Skeletal muscle tissue (tissue), 4 donors: ENCODE data around the gene ARID4A. TPM values are rescaled to one million over a fixed set of nuclear protein-coding genes. Genes with fewer than 3 reads are reported as not detected.

Experiments used
- H3K27ac ChIP-seq: one replicate; pipeline ENCODE4 v1.7.0; 2013; ENCODE audit warnings: mild to moderate bottlenecking, low read depth, low read length, inconsistent platforms
- H3K27me3 ChIP-seq, 3 donors: one replicate each; pipeline ENCODE4 v1.7.0; 2013; ENCODE audit warnings: low read length in 3 of 3; ENCODE audit not compliant: control insufficient read depth in 3 of 3, insufficient read depth in 3 of 3
- H3K36me3 ChIP-seq, 3 donors: one replicate each; pipeline ENCODE4 v1.7.0; 2013; ENCODE audit warnings: low read length in 3 of 3; ENCODE audit not compliant: control insufficient read depth in 3 of 3, insufficient read depth in 3 of 3
- H3K4me1 ChIP-seq, 3 donors: one replicate each; pipeline ENCODE4 v1.7.0; 2013; ENCODE audit warnings: low read length in 3 of 3, mild to moderate bottlenecking in 3 of 3; ENCODE audit not compliant: control insufficient read depth in 3 of 3, insufficient read depth in 3 of 3
- H3K4me3 ChIP-seq, 3 donors: one replicate each; pipeline ENCODE4 v1.7.0; 2013; ENCODE audit warnings: low read length in 3 of 3
- H3K9ac ChIP-seq, 3 donors: one replicate each; pipeline ENCODE4 v1.7.0; 2013; ENCODE audit warnings: low read length in 3 of 3, mild to moderate bottlenecking in 3 of 3, moderate library complexity in 2 of 3, low read depth in 1 of 3
- H3K9me3 ChIP-seq, 3 donors: one replicate each; pipeline ENCODE4 v1.7.0; 2013; ENCODE audit warnings: low read length in 3 of 3; ENCODE audit not compliant: control insufficient read depth in 3 of 3
- total RNA-seq: library from RNA; depleted of rRNA; stranded (reverse); fragments of >200 nt; gene quantifications from one replicate; pipeline ENCODE4 v1.2.3, GENCODE V29; 2014
- donor health status: Osteomylitis.

Gene ARID4A
- total RNA-seq, 1 donor from 2014 or later: 17.7 TPM

DNA sequence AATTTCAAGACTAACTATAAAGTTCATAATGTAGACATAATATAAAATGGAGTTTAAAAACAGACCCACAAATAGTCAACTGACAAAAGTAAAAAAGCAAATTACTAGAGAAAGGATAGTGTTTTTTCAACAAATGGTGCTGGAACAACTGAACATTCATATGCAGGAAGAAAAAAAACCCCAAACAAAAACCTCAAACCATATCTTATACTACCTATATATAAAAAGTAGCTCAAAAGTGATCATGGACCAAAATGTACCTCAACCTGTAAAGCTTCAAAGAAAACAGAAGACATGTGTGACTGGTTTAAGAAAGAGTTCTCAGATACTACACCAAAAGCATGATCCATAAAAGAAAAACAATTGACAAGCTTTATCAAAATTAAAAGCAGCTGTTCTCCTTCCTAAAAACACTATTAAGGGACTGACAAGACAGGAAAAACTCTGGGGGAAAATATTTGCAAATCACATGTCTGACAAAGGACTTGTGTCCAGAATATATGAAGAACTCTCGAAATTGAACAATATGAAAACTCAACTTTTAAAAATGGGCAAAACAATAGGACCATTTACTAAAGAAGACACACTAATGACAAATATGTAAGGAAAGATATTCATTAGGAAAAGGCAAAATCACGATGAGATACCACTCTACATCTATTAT is 22.7 kb upstream of the ARID4A start:
- Histone ChIP-seq H3K36me3 (peaks cover 19 to 53% (median 39%) of the 10 kb centered on the region in 3 donors), H3K9ac (peak overlapping the region in 1 of 3 donors; percentile 16), H3K4me1 (peaks cover 0 to 5% (median 3%) of the 10 kb centered on the region in 3 donors), H3K27me3 (no peaks in the 10 kb centered on the region), H3K9me3 (no peaks in the 10 kb centered on the region), H3K4me3 (no peak overlapping the region), H3K27ac (no peak overlapping the region)

DNA sequence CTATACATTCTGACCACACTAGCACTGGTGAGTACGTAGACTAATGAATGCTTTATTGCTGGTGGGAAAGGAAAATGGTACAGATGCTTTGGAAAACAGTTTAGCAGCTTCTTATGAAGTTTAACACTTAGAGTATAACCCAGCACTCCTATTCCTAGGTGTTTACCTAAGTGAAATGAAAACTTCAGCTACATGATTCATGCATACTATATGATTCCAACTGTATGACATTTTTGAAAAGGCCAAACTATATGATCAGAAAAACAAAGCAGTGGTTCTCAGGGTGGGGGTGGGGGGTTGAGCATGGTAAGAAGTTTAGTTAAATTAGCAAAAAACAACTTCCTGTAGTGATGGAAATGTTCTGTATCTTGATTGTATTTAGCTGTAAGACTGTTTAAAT is 22.1 kb upstream of the ARID4A start:
- no peak overlapping the region for H3K9ac ChIP-seq
- no peaks in the 10 kb centered on the region for H3K9me3 ChIP-seq
- peaks cover 4 to 11% (median 6%) of the 10 kb centered on the region in 3 donors for H3K4me1 ChIP-seq
- peaks cover 17 to 48% (median 36%) of the 10 kb centered on the region in 3 donors for H3K36me3 ChIP-seq
- no peaks in the 10 kb centered on the region for H3K27me3 ChIP-seq
- H3K27ac ChIP-seq: no peak overlapping the region
- H3K4me3 ChIP-seq: no peak overlapping the region

DNA sequence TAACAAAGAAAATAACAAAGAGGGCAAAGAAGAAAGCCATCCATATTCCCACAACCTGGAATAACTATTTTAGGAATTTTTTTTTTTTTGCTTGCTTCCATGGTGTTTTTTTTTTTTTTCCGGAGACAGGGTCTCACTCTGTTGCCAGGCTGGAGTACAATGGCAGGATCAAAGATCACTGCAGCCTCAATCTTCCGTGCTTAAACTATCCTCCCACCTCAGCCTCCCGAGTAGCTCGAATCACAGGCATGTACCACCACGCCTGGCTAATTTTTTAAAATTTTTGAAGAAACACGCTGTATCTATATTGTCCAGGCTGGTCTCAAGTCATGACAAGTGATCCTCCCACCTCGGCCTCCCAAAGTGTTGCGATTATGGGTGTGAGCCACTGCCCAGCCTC is 20.2 kb upstream of the ARID4A start:
- Histone ChIP-seq H3K4me3 (no peak overlapping the region), H3K36me3 (peaks cover 5 to 31% (median 18%) of the 10 kb centered on the region in 3 donors), H3K27me3 (no peaks in the 10 kb centered on the region), H3K27ac (no peak overlapping the region), H3K4me1 (peaks cover 12 to 26% (median 20%) of the 10 kb centered on the region in 3 donors), H3K9me3 (no peaks in the 10 kb centered on the region), H3K9ac (no peak overlapping the region)

DNA sequence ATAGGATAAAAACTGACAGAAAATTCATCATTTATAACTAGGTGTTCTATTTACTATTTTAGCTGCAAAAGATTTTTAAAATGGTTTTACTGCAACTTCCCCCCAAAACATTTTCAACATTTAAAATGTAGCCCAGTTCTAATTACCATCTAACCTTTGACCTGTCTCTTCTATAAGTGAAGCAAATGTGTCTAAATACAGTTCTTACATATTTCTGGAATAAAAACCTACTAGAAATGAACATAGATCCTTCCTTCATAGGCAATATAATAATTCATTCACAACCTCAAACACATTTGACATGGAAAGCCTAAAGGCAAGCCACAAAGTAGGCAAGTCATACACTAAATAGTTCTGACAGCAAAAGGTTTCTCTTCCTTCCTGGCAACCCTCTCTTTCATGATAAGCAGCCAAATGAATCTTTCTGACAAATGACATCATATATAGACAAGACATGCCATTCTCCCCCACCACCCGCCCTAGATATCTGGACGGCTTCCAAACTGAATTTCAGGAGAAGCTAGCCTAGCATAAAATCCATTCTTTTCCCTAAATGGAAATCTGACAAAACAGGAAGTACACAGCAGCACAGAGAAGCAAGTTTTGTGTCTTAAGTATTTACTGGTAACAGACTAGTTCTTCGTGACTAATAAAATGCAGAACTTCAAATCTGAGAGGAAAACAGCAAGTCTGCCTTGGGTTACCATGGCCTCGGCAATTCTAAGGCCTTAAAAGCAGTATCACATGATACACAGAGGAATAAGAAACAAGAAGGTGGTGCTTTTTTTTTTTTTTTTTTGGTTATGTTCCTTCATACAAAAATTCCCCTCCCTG is 17.2 kb upstream of the ARID4A start:
- Histone ChIP-seq H3K27ac (peak overlapping the region; percentile 67), H3K9ac (peak overlapping the region in 1 of 3 donors; percentile 37), H3K4me1 (peaks cover 19 to 36% (median 28%) of the 10 kb centered on the region in 3 donors)

DNA sequence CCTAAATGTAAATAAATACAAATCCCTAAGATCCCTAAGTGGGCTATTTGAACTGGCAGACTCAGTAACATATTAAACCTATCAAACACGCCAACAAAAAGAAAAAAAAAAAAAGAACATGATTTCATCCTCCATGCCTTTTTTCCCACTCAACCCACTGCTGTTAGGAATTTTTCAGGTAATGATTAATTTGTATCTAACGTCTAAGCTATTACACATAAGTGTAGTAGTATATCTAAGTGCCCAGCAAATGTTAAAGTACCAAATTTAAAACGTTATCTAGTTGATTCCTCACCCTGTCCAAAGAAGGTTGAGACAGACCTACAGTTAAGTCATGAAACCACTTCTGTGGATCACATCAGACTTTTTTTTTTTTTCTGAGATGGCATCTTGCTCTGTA is 16.4 kb upstream of the ARID4A start:
- Histone ChIP-seq H3K9ac (no peak overlapping the region), H3K4me1 (peaks cover 19 to 36% (median 28%) of the 10 kb centered on the region in 3 donors), H3K36me3 (peaks cover 2 to 32% (median 22%) of the 10 kb centered on the region in 3 donors), H3K4me3 (no peak overlapping the region), H3K27ac (peak overlapping the region; percentile 67), H3K9me3 (no peaks in the 10 kb centered on the region), H3K27me3 (no peaks in the 10 kb centered on the region)

More for the DNA sequence above, 17.2 kb upstream of the ARID4A start:
- Histone ChIP-seq H3K9me3 (no peaks in the 10 kb centered on the region), H3K36me3 (peaks cover 2 to 32% (median 22%) of the 10 kb centered on the region in 3 donors), H3K4me3 (no peak overlapping the region), H3K27me3 (no peaks in the 10 kb centered on the region)

DNA sequence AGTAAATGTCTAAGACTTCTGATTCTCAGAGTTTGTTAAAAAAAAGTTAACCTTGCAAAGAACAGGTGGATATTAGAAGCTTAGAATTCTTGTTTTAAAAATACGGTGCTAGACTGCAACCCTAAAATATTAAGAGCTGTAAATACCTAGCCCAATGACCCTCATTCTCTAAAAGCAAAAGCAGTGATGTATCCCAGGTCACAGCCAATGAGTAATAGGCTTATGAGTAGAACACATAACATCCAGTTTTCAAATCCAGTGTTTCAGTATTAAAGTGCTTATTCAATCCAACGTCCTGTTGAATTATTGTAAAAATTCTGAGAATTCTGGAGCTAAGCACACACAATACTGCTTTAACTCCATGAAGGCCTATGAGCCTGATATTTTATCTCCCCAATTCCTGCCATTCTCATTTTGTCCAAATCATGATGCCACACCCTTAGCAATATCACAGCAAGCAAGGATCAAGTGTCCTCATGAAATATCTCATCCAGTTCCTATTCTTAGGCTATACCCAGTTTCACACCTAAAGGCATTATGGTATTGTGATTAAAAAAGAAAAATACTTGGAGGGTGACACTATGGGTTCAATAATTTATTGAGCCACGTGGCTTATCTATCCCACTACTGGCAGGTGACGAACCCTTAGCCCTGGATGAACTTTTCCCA is 15.3 kb upstream of the ARID4A start:
- H3K4me1 ChIP-seq: peaks cover 19 to 36% (median 28%) of the 10 kb centered on the region in 3 donors
- peaks cover 2 to 25% (median 21%) of the 10 kb centered on the region in 3 donors for H3K36me3 ChIP-seq

DNA sequence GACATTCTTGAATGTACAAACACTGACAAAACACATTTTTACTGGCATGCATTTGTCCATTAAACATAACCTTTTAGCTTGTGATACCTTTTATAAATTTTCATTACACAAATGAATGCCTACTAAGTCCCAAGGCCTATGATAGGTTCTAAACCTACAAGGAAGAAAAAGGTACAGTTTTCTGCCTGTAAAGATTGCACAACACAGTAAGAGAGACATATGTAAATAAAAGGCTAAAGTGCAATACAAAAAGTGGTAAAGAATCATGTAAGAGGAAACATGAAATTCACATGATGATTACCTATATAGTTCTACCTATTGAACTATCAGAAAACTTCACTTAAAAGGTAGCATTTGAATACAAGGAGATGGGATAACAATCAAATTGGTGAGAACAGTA is 14.6 kb upstream of the ARID4A start:
- Histone ChIP-seq H3K27me3 (no peaks in the 10 kb centered on the region), H3K4me3 (no peak overlapping the region), H3K9me3 (no peaks in the 10 kb centered on the region), H3K4me1 (peaks cover 19 to 36% (median 28%) of the 10 kb centered on the region in 3 donors), H3K9ac (no peak overlapping the region), H3K27ac (peak overlapping the region; percentile 67), H3K36me3 (peaks cover 2 to 25% (median 22%) of the 10 kb centered on the region in 3 donors)

More for the DNA sequence above, 15.3 kb upstream of the ARID4A start:
- no peaks in the 10 kb centered on the region for H3K9me3 ChIP-seq
- peak overlapping the region in 1 of 3 donors; percentile 5 for H3K9ac ChIP-seq
- no peak overlapping the region for H3K4me3 ChIP-seq
- H3K27ac ChIP-seq: peak overlapping the region; percentile 67
- H3K27me3 ChIP-seq: no peaks in the 10 kb centered on the region

DNA sequence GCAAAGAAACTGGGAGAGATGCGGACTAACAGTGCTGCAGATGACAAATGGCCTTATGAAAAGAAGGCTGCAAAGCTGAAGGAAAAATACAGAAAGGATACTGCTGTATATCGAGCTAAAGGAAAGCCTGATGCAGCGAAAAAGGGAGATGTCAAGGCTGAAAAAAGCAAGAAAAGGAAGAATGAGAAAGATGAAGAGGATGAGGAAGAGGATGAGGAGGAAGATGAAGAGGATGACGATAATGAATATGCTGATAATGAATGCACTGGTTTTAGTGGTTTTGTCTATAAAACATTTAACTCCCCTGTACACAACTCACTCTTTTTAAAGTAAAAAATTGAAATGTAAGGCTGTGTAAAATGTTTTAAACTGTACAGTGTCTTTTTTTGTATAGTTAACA is 13.2 kb upstream of the ARID4A start:
- Histone ChIP-seq H3K9me3 (no peaks in the 10 kb centered on the region), H3K27me3 (no peaks in the 10 kb centered on the region), H3K9ac (no peak overlapping the region), H3K4me1 (peaks cover 19 to 32% (median 28%) of the 10 kb centered on the region in 3 donors), H3K36me3 (peaks cover 2 to 23% (median 19%) of the 10 kb centered on the region in 3 donors), H3K4me3 (no peak overlapping the region), H3K27ac (no peak overlapping the region)

DNA sequence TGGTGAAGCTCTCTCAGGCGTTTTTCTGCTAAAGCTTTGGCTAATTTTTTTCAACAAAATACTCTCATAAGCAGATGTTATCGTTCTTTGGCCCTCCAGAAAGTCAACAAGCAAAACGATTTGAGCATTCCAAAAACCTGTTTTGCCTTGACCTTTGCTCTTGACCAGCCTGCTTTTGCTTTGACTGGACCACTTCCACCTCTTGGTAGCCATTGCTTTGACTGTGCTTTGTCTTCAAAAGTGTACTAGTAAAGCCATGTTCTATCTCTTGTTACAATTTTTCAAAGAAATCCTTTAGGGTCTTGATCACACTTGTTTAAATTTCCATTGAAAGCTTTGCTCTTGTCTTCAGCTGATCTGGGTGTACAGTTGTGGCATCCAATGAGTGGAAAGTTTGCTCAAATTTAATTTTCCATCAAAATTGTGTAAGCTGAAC is 10.7 kb upstream of the ARID4A start:
- H3K9me3 ChIP-seq: no peaks in the 10 kb centered on the region
- H3K27me3 ChIP-seq: no peaks in the 10 kb centered on the region
- no peak overlapping the region for H3K27ac ChIP-seq
- peaks cover 5 to 32% (median 28%) of the 10 kb centered on the region in 3 donors for H3K36me3 ChIP-seq
- no peak overlapping the region for H3K4me3 ChIP-seq
- peaks cover 12 to 15% (median 14%) of the 10 kb centered on the region in 3 donors for H3K4me1 ChIP-seq
- H3K9ac ChIP-seq: no peak overlapping the region
